Placental epithelial cell (primary cell): Measurements from ENCODE around the gene NPTX2. TPM values are rescaled to one million over a fixed set of nuclear protein-coding genes. Genes with fewer than 3 reads are reported as not detected.

ENCODE experiments used
- total RNA-seq: library from RNA; depleted of rRNA; stranded (reverse); fragments of >200 nt; gene quantifications from 2 replicates; pipeline ENCODE4 v1.2.3, GENCODE V29; 2012

Gene NPTX2, protein sequence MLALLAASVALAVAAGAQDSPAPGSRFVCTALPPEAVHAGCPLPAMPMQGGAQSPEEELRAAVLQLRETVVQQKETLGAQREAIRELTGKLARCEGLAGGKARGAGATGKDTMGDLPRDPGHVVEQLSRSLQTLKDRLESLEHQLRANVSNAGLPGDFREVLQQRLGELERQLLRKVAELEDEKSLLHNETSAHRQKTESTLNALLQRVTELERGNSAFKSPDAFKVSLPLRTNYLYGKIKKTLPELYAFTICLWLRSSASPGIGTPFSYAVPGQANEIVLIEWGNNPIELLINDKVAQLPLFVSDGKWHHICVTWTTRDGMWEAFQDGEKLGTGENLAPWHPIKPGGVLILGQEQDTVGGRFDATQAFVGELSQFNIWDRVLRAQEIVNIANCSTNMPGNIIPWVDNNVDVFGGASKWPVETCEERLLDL
- 0.22 and 0.39 TPM in 2 replicates for total RNA-seq

DNA sequence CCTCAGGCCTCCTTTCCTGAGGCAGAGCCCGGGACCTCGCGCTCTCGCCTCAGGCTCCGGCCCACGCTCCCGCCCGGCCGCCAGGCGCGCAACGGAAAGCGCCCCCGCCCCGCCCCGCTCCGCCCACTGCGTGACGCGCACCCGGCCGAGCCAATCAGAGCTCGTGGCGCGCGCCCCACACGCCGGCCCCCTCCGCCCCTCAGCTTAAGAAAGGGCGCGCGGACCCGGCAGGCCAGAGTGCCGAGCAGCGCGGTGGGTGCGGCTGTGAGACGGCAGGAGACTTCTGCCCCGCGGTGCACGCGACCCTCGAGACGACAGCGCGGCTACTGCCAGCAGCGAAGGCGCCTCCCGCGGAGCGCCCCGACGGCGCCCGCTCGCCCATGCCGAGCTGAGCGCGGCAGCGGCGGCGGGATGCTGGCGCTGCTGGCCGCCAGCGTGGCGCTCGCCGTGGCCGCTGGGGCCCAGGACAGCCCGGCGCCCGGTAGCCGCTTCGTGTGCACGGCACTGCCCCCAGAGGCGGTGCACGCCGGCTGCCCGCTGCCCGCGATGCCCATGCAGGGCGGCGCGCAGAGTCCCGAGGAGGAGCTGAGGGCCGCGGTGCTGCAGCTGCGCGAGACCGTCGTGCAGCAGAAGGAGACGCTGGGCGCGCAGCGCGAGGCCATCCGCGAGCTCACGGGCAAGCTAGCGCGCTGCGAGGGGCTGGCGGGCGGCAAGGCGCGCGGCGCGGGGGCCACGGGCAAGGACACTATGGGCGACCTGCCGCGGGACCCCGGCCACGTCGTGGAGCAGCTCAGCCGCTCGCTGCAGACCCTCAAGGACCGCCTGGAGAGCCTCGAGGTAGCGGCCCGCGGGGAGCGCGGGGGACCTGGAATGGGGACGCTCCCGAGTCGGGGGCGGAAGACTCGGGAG lies at the start of gene NPTX2:
Gene NPTX2 (plus strand): TSS at position 235 of the 909 bp plus-strand sequence. CDS start 177 bp downstream, at position 412.

Other genes with a start within 250 kb of the NPTX2 start
- gene BAIAP2L1, start 216.2 kb upstream of the NPTX2 start, total RNA-seq = 40.8 and 45.9 TPM in 2 replicates